ENCODE results near the gene OSBPL9.
"Not testable (repeated sequence)": the region's sequence is repeated elsewhere in the genome, so short reads cannot be mapped to it uniquely, and the experiment has no call there.

The OSBPL9 gene

GRCh38 chr1:51818487-51818886 is 201.6 kb downstream of the OSBPL9 start:
- DNase-seq: no peak

GRCh38 chr1:51819021-51819420 is 202.1 kb downstream of the OSBPL9 start:
- not testable (repeated sequence) for DNase-seq

GRCh38 chr1:51819810-51820209 is 202.9 kb downstream of the OSBPL9 start:
- no peak for DNase-seq

GRCh38 chr1:51829058-51829457 is 212.2 kb downstream of the OSBPL9 start:
- DNase-seq: no peak

GRCh38 chr1:51833700-51834099 is 216.8 kb downstream of the OSBPL9 start:
- DNase-seq: no peak

- no peak for DNase-seq
These were observed 220.4 kb downstream of the OSBPL9 start for GRCh38 chr1:51837243-51837642.
